Measurements from ENCODE around the gene PDE4D.
"Not testable (repeated sequence)": the region's sequence is repeated elsewhere in the genome, so short reads cannot be mapped to it uniquely, and the experiment has no call there.

DNA sequence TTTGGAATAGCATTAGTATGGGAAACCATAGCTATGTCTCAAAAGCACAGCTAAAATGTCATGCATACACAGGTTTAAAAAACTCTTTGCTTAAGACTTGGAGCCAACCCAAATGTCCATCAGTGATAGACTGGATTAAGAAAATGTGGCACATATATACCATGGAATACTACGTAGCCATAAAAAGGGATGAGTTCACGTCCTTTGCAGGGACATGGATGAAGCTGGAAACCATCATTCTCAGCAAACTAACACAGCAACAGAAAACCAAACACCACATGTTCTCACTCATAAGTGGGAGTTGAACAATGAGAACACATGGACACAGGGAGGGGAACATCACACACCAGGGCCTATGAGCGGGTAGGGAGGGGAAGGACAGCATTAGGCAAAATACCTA, 897.7 kb downstream of the PDE4D start:
- TF ChIP-seq, protein P1, sequence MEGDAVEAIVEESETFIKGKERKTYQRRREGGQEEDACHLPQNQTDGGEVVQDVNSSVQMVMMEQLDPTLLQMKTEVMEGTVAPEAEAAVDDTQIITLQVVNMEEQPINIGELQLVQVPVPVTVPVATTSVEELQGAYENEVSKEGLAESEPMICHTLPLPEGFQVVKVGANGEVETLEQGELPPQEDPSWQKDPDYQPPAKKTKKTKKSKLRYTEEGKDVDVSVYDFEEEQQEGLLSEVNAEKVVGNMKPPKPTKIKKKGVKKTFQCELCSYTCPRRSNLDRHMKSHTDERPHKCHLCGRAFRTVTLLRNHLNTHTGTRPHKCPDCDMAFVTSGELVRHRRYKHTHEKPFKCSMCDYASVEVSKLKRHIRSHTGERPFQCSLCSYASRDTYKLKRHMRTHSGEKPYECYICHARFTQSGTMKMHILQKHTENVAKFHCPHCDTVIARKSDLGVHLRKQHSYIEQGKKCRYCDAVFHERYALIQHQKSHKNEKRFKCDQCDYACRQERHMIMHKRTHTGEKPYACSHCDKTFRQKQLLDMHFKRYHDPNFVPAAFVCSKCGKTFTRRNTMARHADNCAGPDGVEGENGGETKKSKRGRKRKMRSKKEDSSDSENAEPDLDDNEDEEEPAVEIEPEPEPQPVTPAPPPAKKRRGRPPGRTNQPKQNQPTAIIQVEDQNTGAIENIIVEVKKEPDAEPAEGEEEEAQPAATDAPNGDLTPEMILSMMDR (IDR thresholded peaks at IDR 0.05) = not testable (repeated sequence)
- not testable (repeated sequence) for TF ChIP-seq POLR2A, EP300 (IDR thresholded peaks at IDR 0.05)

Measured in tibial nerve (tissue), 4 donors.